ENCODE measurements around the gene RAD51B. TPM values are rescaled to one million over a fixed set of nuclear protein-coding genes. Genes with fewer than 3 reads are reported as not detected.

RAD51B gene
- total and polyA plus RNA-seq, 2 of the 13 experiments (the other 11 are each of a cell fraction or from before 2014, with no cell fraction given): 7.0 to 9.5 TPM

GRCh38 chr14:68607081-68607866 is 787.7 kb downstream of the RAD51B start (continued):
- no peak for TF ChIP-seq ZNF597 (CRISPR knock-in tag; IDR thresholded peaks at IDR 0.05)
- no peak for TF ChIP-seq SKIL (CRISPR knock-in tag; IDR thresholded peaks at IDR 0.05; ENCODE audit: borderline replicate concordance)
- no peak for TF ChIP-seq ZNF44 (CRISPR knock-in tag; IDR thresholded peaks at IDR 0.05)
- no peak for TF ChIP-seq ZZZ3 (CRISPR knock-in tag; IDR thresholded peaks at IDR 0.05; ENCODE audit: borderline replicate concordance)
- TF ChIP-seq KDM3A (CRISPR knock-in tag; IDR thresholded peaks at IDR 0.05; ENCODE audit: low read depth): peak; percentile 61; the same call in 1 of the 2 replicates
- no peak for TF ChIP-seq ZKSCAN1 (IDR thresholded peaks at IDR 0.05; ENCODE audit: low read length)
- no peak for TF ChIP-seq TSC22D2 (CRISPR knock-in tag; IDR thresholded peaks at IDR 0.05; ENCODE audit: borderline replicate concordance)
- peak; percentile 47; the same call in 1 of the 2 replicates for TF ChIP-seq ZNF691 (CRISPR knock-in tag; IDR thresholded peaks at IDR 0.05; ENCODE audit: borderline replicate concordance, low read depth)
- TF ChIP-seq ZNF607 (CRISPR knock-in tag; IDR thresholded peaks at IDR 0.05; ENCODE audit: borderline replicate concordance): no peak
- TF ChIP-seq THYN1 (CRISPR knock-in tag; IDR thresholded peaks at IDR 0.05; ENCODE audit: borderline replicate concordance, low read depth): no peak
- 0 out of 2 replicates have a peak, but pooled peaks have one; percentile 24 for TF ChIP-seq AHR (CRISPR knock-in tag; IDR thresholded peaks at IDR 0.05)
- no peak for TF ChIP-seq EHMT2 (IDR thresholded peaks at IDR 0.05; ENCODE audit: borderline replicate concordance, low read depth, low read length)
- no peak for TF ChIP-seq CHCHD3 (CRISPR knock-in tag; IDR thresholded peaks at IDR 0.05)
- TF ChIP-seq LBX2 (CRISPR knock-in tag; IDR thresholded peaks at IDR 0.05; ENCODE audit: borderline replicate concordance): no peak
- TF ChIP-seq ZC3H4 (CRISPR knock-in tag; IDR thresholded peaks at IDR 0.05; ENCODE audit: borderline replicate concordance): no peak
- TF ChIP-seq FOXK2 (IDR thresholded peaks at IDR 0.05): no peak
- TF ChIP-seq ZNF256 (CRISPR knock-in tag; conservative IDR thresholded peaks at IDR 0.05): no peak
- no peak for TF ChIP-seq ZNF30 (CRISPR knock-in tag; IDR thresholded peaks at IDR 0.05)
- no peak for TF ChIP-seq ZFAT (CRISPR knock-in tag; conservative IDR thresholded peaks at IDR 0.05)
- TF ChIP-seq ZNF263 (CRISPR knock-in tag; IDR thresholded peaks at IDR 0.05): peak; percentile 68

Measured in HepG2 (cell line).